Chondrocyte (in vitro differentiated cells): ENCODE data around the gene PRICKLE1. TPM values are rescaled to one million over a fixed set of nuclear protein-coding genes. Genes with fewer than 3 reads are reported as not detected.

Experiments
- DNase-seq: peaks from one replicate; pipeline ENCODE4 v3.0.0; 2021; ENCODE audit warnings: mixed read lengths, low spot score
- H3K27ac Mint-ChIP-seq: one replicate; pipeline ENCODE4 v1.8.0; 2021; ENCODE audit warnings: mild to moderate bottlenecking, moderate library complexity, mixed read lengths; ENCODE audit not compliant: unreplicated experiment
- H3K27me3 Mint-ChIP-seq: 2 replicates; pipeline ENCODE4 v1.8.0; 2021; ENCODE audit warnings: low read depth, mixed read lengths
- H3K36me3 Mint-ChIP-seq: 2 replicates; pipeline ENCODE4 v1.8.0; 2021; ENCODE audit warnings: low read depth, mixed read lengths
- H3K4me1 Mint-ChIP-seq: 2 replicates; pipeline ENCODE4 v1.8.0; 2021; ENCODE audit warnings: low read depth, mild to moderate bottlenecking, mixed read lengths
- H3K4me3 Mint-ChIP-seq: one replicate; pipeline ENCODE4 v1.8.0; 2021; ENCODE audit warnings: mild to moderate bottlenecking, moderate library complexity, mixed read lengths; ENCODE audit not compliant: unreplicated experiment
- H3K9me3 Mint-ChIP-seq: 2 replicates; pipeline ENCODE4 v1.8.0; 2021; ENCODE audit warnings: low read depth, mixed read lengths
- CTCF ChIP-seq: fragments of 200-600 bp; sonication (generic); IDR thresholded peaks from 2 replicates; pipeline ENCODE4 v1.5.0; 2021; ENCODE audit warnings: antibody characterized with exemption, mild to moderate bottlenecking, moderate library complexity
- total RNA-seq: library from RNA; stranded (reverse); gene quantifications from 3 replicates; pipeline ENCODE4 v1.2.1, GENCODE V29; 2021

Gene PRICKLE1
- total RNA-seq, 1 donor from 2014 or later: 32.0 TPM

GRCh38 chr12:42468921-42469320, 120.6 kb downstream of the PRICKLE1 start:
- TF ChIP-seq CTCF: peak; percentile 24
- H3K27me3 Mint-ChIP-seq: no peaks in the 10 kb centered on the region
- H3K4me1 Mint-ChIP-seq: peaks cover 56% of the 10 kb centered on the region
- peak overlapping the region; percentile 78 for H3K27ac Mint-ChIP-seq
- no peak overlapping the region for H3K4me3 Mint-ChIP-seq
- H3K9me3 Mint-ChIP-seq: no peaks in the 10 kb centered on the region
- peaks cover 33% of the 10 kb centered on the region for H3K36me3 Mint-ChIP-seq
- DNase-seq: no peak

- H3K36me3 Mint-ChIP-seq: peaks cover 37% of the 10 kb centered on the region
- H3K4me1 Mint-ChIP-seq: peaks cover 50% of the 10 kb centered on the region
- H3K4me3 Mint-ChIP-seq: no peak overlapping the region
- H3K27ac Mint-ChIP-seq: peak overlapping the region; percentile 78
- no peaks in the 10 kb centered on the region for H3K9me3 Mint-ChIP-seq
- no peaks in the 10 kb centered on the region for H3K27me3 Mint-ChIP-seq
- DNase-seq: no peak
- TF ChIP-seq CTCF: no peak
Observed at GRCh38 chr12:42468341-42468821, 121.2 kb downstream of the PRICKLE1 start.

- no peak for TF ChIP-seq CTCF
- peaks cover 50% of the 10 kb centered on the region for H3K36me3 Mint-ChIP-seq
- no peaks in the 10 kb centered on the region for H3K27me3 Mint-ChIP-seq
- H3K27ac Mint-ChIP-seq: no peak overlapping the region
- H3K9me3 Mint-ChIP-seq: no peaks in the 10 kb centered on the region
- peaks cover 6% of the 10 kb centered on the region for H3K4me1 Mint-ChIP-seq
- no peak for DNase-seq
- H3K4me3 Mint-ChIP-seq: no peak overlapping the region
Observed at GRCh38 chr12:42463671-42464070, 125.9 kb downstream of the PRICKLE1 start.

- H3K36me3 Mint-ChIP-seq: peaks cover 59% of the 10 kb centered on the region
- TF ChIP-seq CTCF: no peak
- no peaks in the 10 kb centered on the region for H3K9me3 Mint-ChIP-seq
- no peak for DNase-seq
- H3K4me1 Mint-ChIP-seq: peaks cover 4% of the 10 kb centered on the region
- no peak overlapping the region for H3K27ac Mint-ChIP-seq
- H3K27me3 Mint-ChIP-seq: no peaks in the 10 kb centered on the region
- no peak overlapping the region for H3K4me3 Mint-ChIP-seq
Observed at GRCh38 chr12:42462486-42462885, 127.1 kb downstream of the PRICKLE1 start.

- Mint-ChIP-seq H3K9me3 (no peaks in the 10 kb centered on the region), H3K27ac (no peak overlapping the region), H3K4me3 (no peak overlapping the region), H3K4me1 (peaks cover 5% of the 10 kb centered on the region), H3K36me3 (peaks cover 43% of the 10 kb centered on the region), H3K27me3 (no peaks in the 10 kb centered on the region)
- DNase-seq: no peak
- no peak for TF ChIP-seq CTCF
Observed at GRCh38 chr12:42459336-42459847, 130.2 kb downstream of the PRICKLE1 start.
